Measurements from ENCODE around the gene LEKR1.

DNA sequence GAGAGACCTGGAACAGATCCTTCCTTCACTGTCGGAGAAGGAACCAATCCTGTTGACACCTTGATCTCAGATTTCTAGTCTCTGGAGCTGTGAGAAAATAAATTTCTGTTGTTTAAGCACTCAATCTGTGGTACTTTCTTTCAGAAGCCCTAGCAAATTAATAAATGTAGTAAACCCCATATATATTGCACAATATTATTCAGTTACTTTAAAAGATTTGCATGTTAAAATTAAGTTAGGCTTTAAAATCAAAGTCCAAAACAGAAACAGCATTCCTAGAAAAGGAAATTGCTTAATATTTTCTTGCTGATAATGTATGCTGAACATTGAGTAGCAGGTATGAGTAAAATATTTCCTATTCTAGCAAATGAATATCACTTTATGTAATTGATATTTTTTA, 113.2 kb downstream of the LEKR1 start:
- TF ChIP-seq HNRNPUL1 (IDR thresholded peaks at IDR 0.05; ENCODE audit: low read length) (no peak), NFE2L1 (tag; IDR thresholded peaks at IDR 0.05; ENCODE audit: borderline replicate concordance, low read depth) (no peak), TAF1 (IDR thresholded peaks at IDR 0.05; ENCODE audit: control insufficient read depth, extremely low read depth, insufficient read depth, low read length, severe bottlenecking) (no peak), FOS (IDR thresholded peaks at IDR 0.05; ENCODE audit: extremely low read depth, insufficient read length) (no peak), ZEB2 (IDR thresholded peaks at IDR 0.05) (no peak), RAD21 (CRISPR knock-in tag; conservative IDR thresholded peaks at IDR 0.05 in 1 of 2, IDR thresholded peaks at IDR 0.05 in 1 of 2) (no peak), RBM17 (IDR thresholded peaks at IDR 0.05; ENCODE audit: borderline replicate concordance, low read depth, low read length) (no peak), EZH2 (IDR thresholded peaks at IDR 0.05; ENCODE audit: borderline replicate concordance, low read depth, low read length) (no peak), RFX7 (CRISPR knock-in tag; IDR thresholded peaks at IDR 0.05) (no peak)
- TF ChIP-seq, protein P1, sequence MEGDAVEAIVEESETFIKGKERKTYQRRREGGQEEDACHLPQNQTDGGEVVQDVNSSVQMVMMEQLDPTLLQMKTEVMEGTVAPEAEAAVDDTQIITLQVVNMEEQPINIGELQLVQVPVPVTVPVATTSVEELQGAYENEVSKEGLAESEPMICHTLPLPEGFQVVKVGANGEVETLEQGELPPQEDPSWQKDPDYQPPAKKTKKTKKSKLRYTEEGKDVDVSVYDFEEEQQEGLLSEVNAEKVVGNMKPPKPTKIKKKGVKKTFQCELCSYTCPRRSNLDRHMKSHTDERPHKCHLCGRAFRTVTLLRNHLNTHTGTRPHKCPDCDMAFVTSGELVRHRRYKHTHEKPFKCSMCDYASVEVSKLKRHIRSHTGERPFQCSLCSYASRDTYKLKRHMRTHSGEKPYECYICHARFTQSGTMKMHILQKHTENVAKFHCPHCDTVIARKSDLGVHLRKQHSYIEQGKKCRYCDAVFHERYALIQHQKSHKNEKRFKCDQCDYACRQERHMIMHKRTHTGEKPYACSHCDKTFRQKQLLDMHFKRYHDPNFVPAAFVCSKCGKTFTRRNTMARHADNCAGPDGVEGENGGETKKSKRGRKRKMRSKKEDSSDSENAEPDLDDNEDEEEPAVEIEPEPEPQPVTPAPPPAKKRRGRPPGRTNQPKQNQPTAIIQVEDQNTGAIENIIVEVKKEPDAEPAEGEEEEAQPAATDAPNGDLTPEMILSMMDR (IDR thresholded peaks at IDR 0.05 in 2 of 3, conservative IDR thresholded peaks at IDR 0.05 in 1 of 3; ENCODE audit: insufficient read depth in 2 of 3, low read depth in 1 of 3, low read length in 3 of 3), result no peak
- TF ChIP-seq, protein P2, sequence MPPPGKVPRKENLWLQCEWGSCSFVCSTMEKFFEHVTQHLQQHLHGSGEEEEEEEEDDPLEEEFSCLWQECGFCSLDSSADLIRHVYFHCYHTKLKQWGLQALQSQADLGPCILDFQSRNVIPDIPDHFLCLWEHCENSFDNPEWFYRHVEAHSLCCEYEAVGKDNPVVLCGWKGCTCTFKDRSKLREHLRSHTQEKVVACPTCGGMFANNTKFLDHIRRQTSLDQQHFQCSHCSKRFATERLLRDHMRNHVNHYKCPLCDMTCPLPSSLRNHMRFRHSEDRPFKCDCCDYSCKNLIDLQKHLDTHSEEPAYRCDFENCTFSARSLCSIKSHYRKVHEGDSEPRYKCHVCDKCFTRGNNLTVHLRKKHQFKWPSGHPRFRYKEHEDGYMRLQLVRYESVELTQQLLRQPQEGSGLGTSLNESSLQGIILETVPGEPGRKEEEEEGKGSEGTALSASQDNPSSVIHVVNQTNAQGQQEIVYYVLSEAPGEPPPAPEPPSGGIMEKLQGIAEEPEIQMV (tag; conservative IDR thresholded peaks at IDR 0.05; ENCODE audit: low read depth), result no peak
- TF ChIP-seq, protein P3, sequence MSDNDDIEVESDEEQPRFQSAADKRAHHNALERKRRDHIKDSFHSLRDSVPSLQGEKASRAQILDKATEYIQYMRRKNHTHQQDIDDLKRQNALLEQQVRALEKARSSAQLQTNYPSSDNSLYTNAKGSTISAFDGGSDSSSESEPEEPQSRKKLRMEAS (CRISPR knock-in tag; IDR thresholded peaks at IDR 0.05), result no peak
- TF ChIP-seq, protein P4, sequence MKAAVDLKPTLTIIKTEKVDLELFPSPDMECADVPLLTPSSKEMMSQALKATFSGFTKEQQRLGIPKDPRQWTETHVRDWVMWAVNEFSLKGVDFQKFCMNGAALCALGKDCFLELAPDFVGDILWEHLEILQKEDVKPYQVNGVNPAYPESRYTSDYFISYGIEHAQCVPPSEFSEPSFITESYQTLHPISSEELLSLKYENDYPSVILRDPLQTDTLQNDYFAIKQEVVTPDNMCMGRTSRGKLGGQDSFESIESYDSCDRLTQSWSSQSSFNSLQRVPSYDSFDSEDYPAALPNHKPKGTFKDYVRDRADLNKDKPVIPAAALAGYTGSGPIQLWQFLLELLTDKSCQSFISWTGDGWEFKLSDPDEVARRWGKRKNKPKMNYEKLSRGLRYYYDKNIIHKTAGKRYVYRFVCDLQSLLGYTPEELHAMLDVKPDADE (conservative IDR thresholded peaks at IDR 0.05; ENCODE audit: control insufficient read depth, low read depth, low read length), result no peak

All from K562 (cell line).